HG03196 (cell line): ENCODE data around the gene FAM222B.
"Not testable (repeated sequence)": the region's sequence is repeated elsewhere in the genome, so short reads cannot be mapped to it uniquely, and the experiment has no call there.

ENCODE experiments used
- ATAC-seq: cut with Tn5 transposase; IDR thresholded peaks from one replicate; pipeline ENCODE4 v1.9.1; 2021; ENCODE audit not compliant: unreplicated experiment

The FAM222B gene

DNA sequence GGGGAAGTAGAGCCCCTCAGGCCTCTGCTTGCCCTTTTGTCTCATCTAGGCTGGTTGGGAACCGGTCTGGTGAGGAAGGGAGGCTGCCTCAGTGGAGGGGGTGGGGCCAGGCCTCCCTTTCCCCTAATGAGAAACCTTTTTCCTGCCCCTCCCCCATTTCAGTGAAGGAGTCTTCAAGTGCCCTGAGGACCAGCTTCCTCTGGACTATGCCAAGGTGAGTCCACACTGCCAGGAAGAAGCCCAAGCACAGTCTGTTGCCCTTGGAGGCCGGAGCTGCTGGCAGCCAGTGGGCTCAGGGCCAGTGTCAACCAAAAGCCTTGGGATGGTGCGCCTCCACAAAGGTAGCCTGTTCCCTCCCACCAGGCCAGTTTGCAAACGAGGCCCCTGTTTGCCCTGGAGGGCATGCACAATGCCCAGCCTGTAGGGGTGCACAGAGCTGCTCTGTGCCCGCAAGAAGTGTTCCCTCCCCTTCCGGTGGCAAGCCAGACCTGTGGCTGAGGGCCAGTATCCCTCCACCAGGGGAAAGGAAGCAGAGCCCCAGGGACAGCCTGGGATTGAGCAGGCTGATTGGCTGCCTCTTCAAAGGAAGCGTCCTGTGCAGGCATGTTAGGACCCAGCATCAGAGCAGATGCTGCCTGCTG, 95.4 kb downstream of the FAM222B start:
- no peak for ATAC-seq

DNA sequence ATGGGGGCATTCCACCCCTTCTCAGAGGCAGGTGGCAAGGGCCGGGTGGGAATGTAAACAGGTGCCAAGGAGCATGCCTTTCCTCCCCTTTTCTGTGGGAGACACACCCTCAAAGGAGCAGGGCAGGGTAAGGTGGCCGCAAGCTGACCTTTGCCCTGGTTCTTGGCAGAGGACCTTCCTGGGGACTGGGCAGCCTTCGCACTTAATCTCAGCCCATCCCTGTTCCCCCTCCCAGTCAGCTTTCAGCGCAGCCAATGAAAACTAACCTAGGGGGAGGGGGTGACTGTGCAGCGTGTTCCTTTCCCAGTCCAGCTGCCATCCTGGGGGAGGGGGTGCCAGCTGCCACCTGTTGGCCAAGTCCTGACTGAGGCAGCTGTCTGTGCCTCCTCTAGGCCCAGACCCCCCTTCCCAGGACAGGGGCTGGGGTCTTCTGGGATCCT, 96.0 kb downstream of the FAM222B start:
- no peak for ATAC-seq

DNA sequence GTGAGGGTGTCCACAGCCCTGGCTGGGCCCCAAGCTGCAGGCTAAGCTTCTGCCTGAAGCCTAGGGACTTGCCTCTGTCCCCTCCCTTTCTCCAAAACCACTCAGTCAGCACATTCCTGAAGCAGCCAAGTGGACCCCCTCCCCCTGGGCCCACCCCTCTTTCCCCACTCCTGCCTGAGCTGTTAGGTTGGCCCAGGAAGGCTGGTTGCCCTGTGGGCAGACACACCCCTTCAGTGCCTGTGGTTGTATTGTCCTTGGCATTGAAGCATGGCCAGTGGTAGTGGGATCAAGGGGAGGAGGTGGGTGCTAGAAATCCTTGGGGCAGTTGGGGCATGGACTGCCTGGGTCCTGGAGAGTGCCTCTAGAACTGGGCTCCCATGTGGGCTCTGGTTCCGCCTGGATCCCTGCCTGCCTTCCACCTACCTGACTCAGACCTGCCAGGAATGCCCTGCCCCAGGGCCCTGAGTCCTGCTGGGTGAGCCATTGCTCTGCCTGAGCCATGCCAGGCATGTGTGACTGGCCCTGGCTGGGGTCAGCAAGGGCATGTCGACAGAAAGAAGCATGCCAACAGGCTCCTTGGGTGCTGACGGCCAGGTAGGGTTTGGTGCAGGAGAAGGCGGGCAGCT, 96.7 kb downstream of the FAM222B start:
- ATAC-seq: no peak

DNA sequence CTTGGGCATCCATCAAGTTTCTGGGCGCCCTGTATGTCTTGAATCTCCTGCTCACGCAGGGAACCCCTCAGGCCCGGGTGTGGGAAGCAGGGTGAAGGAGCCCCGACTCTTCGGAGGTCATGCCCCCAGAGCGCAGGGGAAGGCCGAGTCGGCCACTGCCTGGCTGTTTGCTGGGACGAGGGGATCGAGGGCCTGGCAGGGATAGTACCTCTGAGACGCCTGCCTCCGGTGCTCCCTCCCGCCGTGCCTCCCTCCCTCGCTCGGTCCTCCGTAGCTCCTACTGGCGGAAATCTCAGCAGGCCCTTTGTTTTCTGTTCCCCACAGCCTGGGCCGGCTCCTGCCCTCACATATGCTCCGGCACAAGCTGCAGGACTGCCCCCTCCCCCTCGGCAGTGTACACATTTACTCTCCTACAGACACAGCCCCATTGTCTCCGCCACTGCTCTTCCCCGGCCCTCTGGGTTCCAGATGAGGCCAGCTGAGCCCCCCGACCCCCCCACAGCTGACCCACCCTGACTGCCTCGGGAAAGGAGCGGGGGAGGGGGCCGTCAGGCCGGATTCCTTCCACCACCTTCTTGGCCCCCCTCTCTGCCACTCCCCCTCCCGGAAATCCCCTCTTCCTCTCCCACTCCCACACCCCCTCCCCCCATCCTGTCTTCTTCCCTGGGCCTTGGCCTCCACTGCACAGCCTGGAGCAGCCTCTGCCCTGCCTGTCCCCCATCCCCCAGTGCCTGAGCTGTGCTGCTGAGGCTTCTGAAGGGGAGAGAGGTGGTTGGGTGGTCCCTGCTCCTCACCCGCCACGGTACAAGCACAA, 97.4 kb downstream of the FAM222B start:
- no peak for ATAC-seq

DNA sequence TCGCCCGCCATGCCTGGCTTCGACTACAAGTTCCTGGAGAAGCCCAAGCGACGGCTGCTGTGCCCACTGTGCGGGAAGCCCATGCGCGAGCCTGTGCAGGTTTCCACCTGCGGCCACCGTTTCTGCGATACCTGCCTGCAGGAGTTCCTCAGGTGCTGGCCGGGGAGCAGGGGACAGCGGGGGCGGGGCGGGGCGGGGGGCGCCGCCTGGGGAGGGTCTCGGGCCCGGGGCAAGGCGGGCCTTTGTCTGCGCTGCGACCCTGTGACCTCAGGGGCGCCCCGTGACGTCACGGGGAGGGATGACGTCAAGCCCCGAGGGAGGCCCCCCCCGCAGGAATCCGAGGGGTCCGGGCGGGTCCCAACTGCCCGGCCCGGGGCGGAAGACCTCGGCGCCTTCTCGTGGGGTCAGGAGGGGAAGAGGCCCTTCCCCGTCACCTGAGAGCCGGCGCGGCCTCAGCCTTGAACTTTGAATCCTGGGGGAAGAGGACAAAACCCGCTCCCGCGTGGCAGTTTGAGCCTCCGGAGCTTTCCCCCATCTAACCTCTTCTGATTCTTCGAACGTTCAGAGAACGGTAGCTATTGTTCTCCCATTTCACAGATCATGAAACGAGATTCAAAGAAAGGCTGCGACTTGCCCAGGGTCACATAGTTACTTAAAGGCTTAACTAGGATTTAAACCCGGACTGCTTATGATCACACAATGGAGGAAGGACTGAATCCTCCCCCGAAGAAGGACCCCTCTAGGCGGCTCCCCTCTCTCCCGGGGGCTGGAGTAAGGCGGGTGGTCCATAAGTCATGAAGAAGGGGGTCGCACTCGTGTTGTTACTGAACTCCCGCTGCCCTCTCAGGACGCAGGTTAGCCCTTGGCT, 98.3 kb downstream of the FAM222B start:
- no peak for ATAC-seq

DNA sequence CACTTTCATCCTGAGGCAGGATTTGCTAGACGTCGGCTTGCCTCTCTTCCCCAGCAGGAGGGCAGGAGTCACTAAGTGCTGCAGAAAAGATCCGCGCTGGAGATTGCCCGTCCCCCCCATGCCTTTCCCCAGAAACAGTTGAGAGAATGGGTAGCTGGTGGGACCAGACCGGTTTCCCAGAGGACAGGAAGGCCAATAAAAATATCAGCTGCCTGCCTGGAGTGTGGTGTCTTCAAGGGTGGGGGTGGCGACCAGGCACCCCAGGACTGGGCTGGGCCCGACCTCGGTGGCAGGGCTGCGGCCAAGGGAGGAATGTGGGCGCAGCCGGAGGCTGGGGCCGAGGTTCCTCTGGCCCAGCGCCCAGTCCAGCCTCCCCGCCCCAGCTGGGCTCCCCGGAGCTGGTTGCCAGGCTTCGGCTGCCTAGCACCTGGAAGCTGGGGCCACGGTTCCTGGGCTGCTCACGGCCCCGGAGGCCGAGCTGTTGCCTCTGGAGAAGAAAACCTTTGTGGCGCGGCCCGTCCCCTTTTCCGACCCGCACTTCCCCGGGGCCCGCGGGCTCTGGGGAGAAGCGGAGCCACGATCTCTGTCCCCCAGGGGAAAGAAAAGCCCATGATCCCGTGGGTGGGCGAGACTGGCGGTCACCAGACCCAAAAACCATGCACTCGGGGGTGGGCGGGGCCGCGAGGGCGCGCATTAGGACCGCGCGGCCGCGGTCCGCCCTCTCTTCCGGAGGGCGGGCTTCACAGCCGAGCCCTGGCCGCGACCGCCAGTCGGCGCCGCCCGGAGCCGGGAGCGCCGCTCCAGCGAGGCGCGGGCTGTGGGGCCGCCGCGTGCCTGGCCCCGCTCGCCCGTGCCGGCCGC, 99.1 kb downstream of the FAM222B start, which contains the start of gene TRAF4:
Gene TRAF4 (plus strand): TSS at position 769 of the 861 bp plus-strand sequence. CDS start 102 bp downstream, outside the sequence.
- ATAC-seq: peak; percentile 52

DNA sequence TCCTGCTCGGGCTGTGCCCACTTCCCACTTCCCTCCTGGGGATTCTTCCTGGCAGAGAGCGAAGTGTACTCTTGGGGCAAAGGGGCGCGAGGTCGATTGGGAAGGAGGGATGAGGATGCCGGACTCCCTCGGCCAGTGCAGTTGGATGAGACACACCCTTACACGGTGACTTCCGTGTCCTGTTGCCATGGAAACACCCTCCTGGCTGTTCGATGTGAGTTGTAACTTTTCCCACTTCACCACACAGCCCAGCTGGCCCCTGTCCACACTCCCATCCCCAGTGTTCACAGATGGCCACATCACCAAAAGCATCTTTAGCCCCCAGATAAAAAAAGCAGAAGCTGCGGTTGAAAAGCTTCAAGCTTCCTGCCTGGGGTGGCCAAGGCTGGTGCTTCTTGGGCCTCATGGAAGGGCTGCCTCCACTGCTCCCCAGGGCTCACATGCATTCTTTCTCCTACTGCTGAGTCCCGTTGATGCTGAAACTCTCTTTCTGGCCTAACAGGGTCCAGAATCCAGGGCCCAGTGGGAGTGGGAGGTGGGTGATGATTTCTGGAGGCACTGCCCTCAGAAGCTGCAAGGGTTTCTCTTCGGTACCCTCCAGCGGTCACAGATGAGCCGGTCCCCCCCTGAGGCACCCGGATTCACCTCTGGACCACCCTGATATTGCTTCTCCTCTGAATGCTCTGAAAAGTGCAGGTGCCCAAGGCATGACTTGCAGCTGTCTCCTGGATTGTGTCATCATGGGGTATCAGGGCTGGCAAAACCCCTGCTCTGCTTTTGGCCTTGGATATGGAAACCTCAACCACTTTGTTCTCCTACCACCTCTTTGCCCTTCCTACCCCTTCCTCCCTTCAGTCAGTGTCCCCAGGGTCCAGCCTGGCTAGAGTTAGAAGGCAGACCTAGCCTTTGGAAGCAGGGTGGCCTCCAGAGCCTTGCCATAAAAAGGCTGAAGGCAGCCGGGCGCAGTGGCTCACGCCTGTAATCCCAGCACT, 100.9 kb downstream of the FAM222B start:
- ATAC-seq: no peak

DNA sequence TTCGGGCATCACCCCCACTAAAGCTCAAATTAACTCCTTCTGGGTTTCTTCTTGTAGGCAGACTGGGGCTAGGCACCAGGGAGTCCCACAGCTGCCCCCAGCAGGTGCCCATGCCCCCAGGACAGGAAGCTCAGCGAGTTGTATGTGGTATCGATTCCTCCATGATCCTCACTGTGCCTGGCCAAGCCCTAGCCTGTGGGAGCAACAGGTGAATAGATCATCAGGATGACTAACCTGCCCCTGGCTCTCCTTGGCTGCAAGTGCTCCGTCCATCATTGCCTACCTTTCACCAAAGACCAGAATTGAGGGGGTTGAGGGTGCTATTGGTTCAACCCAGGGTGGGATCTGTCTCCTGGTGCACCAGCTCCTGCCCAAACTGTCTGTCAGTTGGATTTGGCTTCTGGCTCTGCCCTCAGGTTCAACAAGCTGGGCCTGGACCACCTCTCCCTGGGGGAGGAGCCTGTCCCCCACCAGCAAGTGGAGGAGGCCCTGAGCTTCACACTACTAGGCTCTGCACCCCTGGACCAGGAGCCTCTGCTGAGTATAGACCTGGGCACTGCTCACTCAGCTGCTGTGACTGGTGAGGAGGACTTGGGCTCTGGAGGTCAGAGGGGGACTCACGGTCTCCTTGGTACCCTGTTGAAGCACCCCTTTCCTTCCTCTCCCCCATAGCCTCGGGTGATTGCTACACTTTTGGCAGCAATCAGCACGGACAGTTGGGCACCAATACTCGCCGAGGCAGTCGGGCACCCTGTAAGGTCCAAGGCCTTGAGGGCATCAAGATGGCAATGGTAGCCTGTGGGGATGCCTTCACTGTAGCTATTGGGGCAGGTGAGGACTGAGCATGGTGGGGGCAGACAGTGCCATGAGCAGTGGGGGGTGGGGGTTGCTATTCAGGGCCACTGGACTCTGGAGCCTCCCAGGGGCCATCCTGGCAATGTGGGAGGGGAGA, 101.9 kb downstream of the FAM222B start:
- ATAC-seq: no peak

DNA sequence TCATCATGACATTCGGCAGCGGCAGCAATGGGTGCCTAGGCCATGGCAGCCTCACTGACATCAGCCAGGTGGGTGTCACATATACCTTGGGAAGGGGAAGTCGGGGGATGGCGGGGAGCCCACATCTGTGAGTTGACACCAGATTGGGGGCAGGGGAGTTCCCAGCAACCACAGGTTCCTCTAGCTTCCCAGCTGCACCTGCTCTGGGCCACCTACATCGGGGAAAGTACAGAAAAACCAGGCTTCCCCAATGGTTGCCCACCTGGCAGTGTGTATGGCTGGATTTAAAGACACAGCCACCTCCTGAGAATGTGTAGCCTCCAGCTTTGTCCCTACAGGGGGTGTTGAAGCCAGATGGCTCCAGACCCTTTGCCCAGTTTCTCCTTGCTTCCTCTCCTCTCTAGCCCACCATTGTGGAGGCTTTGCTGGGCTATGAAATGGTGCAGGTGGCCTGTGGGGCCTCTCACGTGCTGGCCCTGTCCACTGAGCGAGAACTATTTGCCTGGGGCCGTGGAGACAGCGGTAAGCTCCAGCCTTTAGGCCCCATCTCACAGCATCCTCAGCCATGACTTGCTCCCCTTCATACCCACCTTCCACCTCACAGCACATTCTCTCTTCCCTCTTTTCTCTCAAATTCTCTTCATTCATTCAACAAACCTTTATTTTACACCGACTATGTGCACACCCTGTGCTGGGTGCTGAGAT, 103.8 kb downstream of the FAM222B start:
- ATAC-seq: no peak

DNA sequence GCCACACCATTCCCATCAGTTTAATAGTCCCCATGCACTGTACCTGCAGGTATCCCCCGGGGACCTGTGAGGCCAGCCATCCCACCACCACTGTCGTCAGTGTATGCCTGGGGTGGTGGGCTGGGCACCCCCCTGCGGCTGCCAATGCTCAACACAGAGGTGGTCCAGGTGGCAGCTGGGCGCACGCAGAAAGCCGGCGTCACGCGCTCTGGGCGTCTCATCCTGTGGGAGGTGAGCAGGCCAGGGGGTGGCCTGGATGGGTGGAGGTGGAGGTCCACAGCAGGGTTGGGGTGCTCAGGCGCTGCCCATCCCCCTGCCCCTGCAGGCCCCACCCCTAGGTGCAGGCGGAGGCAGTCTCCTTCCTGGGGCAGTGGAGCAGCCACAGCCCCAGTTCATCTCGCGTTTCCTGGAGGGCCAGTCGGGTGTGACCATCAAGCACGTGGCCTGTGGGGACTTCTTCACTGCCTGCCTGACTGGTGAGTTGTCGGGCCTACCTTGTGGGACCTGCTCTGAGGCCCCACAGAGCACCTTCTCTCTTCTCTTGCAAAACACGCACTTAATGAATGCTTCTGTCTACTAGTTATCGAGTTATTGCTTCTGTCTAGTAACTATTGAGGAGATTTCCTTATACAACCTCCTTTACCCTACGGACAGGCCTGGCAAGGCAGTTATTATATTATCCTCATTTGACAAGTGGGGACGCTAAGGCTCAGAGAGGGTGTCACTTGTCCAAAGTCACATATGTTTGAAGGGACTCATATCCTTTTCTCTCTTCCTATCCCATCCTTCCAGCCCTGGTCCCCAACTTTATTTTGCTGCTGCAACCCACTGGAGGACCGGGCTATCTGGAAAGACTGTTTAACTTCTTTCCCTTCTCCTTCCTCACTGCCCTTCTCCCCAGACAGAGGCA, 104.6 kb downstream of the FAM222B start:
- ATAC-seq: peak; percentile 47

DNA sequence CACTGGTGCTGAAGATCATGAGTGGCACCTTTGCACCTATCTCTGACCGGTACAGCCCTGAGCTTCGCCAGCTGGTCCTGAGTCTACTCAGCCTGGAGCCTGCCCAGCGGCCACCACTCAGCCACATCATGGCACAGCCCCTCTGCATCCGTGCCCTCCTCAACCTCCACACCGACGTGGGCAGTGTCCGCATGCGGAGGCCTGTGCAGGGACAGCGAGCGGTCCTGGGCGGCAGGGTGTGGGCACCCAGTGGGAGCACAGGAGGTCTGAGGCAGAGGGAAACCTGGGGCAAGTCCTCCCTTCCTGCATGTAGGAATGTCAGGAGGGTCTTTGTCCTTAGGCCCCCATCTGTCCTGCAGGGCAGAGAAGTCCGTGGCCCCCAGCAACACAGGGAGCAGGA, 105.3 kb downstream of the FAM222B start:
- ATAC-seq: no peak

DNA sequence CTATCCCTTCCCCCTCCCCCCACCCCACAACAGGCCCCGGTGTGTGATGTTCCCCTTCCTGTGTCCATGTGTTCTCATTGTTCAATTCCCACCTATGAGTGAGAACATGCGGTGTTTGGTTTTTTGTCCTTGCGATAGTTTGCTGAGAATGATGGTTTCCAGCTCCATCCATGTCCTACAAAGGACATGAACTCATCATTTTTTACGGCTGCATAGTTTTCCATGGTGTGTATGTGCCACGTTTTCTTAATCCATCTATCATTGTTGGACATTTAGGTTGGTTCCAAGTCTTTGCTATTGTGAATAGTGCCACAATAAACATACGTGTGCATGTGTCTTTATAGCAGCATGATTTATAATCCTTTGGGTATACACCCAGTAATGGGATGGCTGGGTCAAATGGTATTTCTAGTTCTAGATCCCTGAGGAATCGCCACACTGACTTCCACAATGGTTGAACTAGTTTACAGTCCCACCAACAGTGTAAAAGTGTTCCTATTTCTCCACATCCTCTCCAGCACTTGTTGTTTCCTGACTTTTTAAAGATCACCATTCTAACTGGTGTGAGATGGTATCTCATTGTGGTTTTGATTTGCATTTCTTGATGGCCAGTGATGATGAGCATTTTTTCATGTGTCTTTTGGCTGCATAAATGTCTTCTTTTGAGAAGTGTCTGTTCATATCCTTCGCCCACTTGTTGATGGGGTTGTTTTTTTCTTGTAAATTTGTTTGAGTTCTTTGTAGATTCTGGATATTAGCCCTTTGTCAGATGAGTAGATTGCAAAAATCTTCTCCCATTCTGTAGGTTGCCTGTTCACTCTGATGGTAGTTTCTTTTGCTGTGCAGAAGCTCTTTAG, 106.4 kb downstream of the FAM222B start:
- ATAC-seq: not testable (repeated sequence)

DNA sequence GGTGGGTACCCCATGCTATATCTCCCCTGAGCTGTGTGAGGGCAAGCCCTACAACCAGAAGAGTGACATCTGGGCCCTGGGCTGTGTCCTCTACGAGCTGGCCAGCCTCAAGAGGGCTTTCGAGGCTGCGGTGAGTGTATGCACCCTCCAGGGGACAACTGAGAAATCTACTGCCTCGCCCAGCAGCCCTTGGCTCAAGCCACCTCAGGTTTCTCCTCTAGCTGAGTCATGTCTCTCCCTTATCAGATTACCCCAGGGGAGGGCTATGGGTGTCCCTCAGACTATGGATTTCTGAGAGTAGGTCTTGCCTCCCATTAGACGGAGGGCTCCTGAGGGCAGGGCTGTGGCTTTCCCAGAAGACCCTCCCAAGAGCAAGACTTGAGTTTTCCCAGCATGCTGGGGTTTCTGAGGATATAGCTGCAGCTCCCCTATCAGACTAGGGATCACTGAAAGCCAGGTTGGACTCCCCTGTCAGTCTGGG, 107.3 kb downstream of the FAM222B start:
- ATAC-seq: no peak

DNA sequence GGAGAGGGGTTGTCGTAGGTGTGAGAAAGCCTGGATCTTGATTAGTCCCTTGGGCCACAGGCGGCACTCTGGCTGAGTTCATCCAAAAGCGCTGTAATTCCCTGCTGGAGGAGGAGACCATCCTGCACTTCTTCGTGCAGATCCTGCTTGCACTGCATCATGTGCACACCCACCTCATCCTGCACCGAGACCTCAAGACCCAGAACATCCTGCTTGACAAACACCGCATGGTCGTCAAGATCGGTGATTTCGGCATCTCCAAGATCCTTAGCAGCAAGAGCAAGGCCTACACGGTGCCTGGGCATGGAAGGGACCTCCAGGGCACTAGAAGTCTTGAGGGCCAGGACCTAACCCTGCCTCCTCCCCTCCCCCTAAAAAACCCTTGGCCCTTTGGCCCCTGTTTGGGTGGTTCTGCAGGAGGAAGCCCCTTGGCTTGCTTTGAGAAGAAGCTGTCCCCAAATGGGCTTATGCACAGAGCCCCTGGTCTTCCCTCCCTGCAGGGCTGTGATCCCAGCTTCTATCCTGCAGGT, 107.8 kb downstream of the FAM222B start:
- ATAC-seq: no peak

DNA sequence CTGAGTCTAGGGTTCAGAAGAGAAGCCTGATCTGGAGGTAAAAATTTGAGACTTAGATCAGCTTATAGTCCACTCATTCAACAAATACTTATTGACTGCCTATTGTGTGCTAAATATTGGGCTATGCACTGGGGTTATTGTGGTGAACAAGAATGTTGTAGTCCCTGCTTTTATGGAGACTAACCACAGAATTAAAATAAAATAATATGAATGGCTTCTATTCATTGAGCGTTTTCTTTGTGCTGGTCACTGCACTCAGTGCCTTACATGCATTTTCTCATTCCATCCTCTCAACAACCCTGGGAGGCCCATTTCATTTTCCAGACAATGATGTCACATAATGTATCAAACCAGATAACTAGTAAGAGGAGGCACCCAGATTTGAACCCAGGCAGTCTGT, 109.2 kb downstream of the FAM222B start:
- ATAC-seq: no peak
